OCI-LY7 (cell line): ENCODE data around the gene CCIN. TPM values are rescaled to one million over a fixed set of nuclear protein-coding genes. Genes with fewer than 3 reads are reported as not detected.

Source experiments
- BruUV-seq: library from RNA; stranded (reverse); fragments of 400-500 nt; replicated peaks from 2 replicates; lab custom pipeline; 2021; lab: Mats Ljungman, UMichigan
- CTCF ChIA-PET: fragments of 300-600 bp; sonication (Branson Sonifier 250); formaldehyde crosslinking; loops from one replicate; lab custom pipeline; 2022; ENCODE audit warnings: antibody characterized with exemption; ENCODE audit not compliant: unreplicated experiment; lab: Charles Lee
- POLR2A ChIA-PET: fragments of 300-600 bp; sonication (Branson Sonifier 250); formaldehyde crosslinking; loops from one replicate; lab custom pipeline; 2022; ENCODE audit warnings: antibody characterized with exemption; lab: Charles Lee
- DNase-seq: peaks from one replicate; pipeline ENCODE4 v3.0.0-alpha.2; 2015; ENCODE audit warnings: low spot score
- H2AFZ ChIP-seq: fragments of 200-600 bp; sonication (generic), shearing (Covaris generic); 2 replicates; pipeline ENCODE4 v1.6.1; 2014; ENCODE audit warnings: mild to moderate bottlenecking, antibody characterized with exemption, low read length, moderate library complexity
- H3K27ac ChIP-seq: fragments of 200-600 bp; sonication (generic); 2 replicates; pipeline ENCODE4 v1.5.1; 2014; ENCODE audit warnings: mixed run types, low read depth, mild to moderate bottlenecking, moderate library complexity, low read length, inconsistent platforms; ENCODE audit not compliant: poor library complexity, severe bottlenecking
- H3K36me3 ChIP-seq: fragments of 200-600 bp; sonication (generic); 2 replicates; pipeline ENCODE4 v1.6.1; 2014; ENCODE audit warnings: mild to moderate bottlenecking, antibody characterized with exemption, low read length, moderate library complexity, mixed read lengths; ENCODE audit not compliant: insufficient read depth
- H3K4me1 ChIP-seq: fragments of 200-600 bp; sonication (generic); 2 replicates; pipeline ENCODE4 v1.5.1; 2014; ENCODE audit warnings: mild to moderate bottlenecking, low read length; ENCODE audit not compliant: insufficient read depth, poor library complexity, severe bottlenecking
- H3K4me2 ChIP-seq: fragments of 200-600 bp; sonication (generic); 2 replicates; pipeline ENCODE4 v1.6.1; 2014; ENCODE audit warnings: mild to moderate bottlenecking, low read length
- H3K4me3 ChIP-seq: fragments of 200-600 bp; sonication (generic); 2 replicates; pipeline ENCODE4 v1.5.1; 2014; ENCODE audit warnings: mild to moderate bottlenecking, low read depth, low read length; ENCODE audit not compliant: poor library complexity, severe bottlenecking
- H3K79me2 ChIP-seq: fragments of 200-600 bp; sonication (generic); 2 replicates; pipeline ENCODE4 v1.6.1; 2016; ENCODE audit warnings: low read depth, mild to moderate bottlenecking, low read length, moderate library complexity, mixed read lengths; ENCODE audit not compliant: insufficient read depth
- H3K9me2 ChIP-seq: fragments of 200-600 bp; sonication (generic); 2 replicates; pipeline ENCODE4 v1.6.1; 2016; ENCODE audit warnings: mild to moderate bottlenecking, low read length, mixed read lengths; ENCODE audit not compliant: insufficient read depth
- H3K9me3 ChIP-seq: fragments of 200-600 bp; sonication (generic); 2 replicates; pipeline ENCODE4 v1.6.1; 2014; ENCODE audit warnings: mild to moderate bottlenecking, mixed run types, low read length, mixed read lengths
- H4K20me1 ChIP-seq: fragments of 200-600 bp; sonication (generic); 2 replicates; pipeline ENCODE4 v1.6.1; 2014; ENCODE audit warnings: mild to moderate bottlenecking, antibody characterized with exemption, low read length, moderate library complexity, mixed read lengths; ENCODE audit not compliant: insufficient read depth
- EZH2phosphoT487 ChIP-seq: fragments of 200-600 bp; sonication (generic); IDR thresholded peaks from 2 replicates; pipeline ENCODE4 v1.6.1; 2018; ENCODE audit warnings: low read depth, borderline replicate concordance, mild to moderate bottlenecking, mixed run types, antibody characterized with exemption, low read length, moderate library complexity, mixed read lengths
- intact Hi-C: fragments of 100-400 bp; cut with micrococcal nuclease; formaldehyde crosslinking; loops from one replicate; pipeline ENCODE4 v1.10.0; 2022; ENCODE audit not compliant: unreplicated experiment
- total RNA-seq, 2 experiments: library from RNA; depleted of rRNA in 1 of 2; stranded (reverse); fragments of >200 nt in 1 of 2; shearing (Covaris generic) in 1 of 2; gene quantifications; 2 replicates each; pipeline ENCODE4 v1.2.3, GENCODE V29; 2014 to 2022
- TF ChIP-seq, protein P1 (sequence below): fragments of 200-600 bp; sonication (generic); conservative IDR thresholded peaks from 2 replicates; pipeline ENCODE4 v1.5.1; 2014; ENCODE audit warnings: mild to moderate bottlenecking, antibody characterized with exemption, low read length, moderate library complexity, mixed read lengths

Gene CCIN
- total RNA-seq, 2 experiments from 2014 or later = not detected

DNA sequence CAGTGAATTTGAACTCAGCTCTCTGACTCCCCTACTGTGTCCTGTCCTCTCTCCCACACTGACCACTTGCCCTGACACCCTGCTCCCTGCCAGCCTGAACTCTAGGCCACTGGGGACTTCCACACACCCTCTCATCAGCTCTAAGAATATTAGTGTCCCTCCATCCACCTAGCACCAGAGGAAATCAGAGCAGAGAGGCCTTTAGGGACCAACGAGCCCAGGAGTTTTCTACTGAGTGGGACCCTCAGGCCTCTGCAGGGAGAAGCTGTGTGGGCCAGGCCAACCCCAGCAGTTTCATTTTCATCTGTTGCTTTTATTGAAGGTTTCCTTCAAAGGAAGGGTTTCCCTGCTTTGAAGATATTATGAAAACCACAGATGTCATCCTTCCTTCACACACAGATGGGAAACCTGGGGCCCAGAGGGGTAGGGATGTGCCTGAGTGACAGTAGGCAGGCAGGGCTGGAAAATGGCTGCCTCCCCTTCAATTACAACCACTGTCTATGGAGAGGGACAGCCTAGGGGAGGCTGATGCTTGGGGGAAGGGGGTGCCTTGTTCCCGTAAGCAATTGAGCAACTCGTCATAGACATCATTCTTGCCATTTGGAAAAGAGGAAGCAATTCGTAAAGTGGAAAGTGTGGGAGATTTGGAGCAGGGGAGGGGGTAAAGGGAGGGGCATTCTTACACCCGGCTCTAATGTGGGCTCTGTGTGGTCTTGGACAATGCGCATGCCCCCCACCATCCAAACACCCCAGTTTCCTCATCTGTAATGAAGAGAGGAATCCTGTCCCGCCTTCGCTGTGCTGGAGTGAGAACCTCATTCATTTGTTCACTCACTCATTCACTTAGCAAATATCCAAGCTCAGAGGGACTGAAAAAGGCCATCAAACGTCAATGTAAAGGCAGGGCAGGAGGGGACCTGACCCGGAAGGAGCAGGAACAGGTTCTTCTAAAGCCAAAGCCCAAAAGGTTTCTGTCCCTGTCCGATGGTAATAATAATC, 28.8 kb upstream of the CCIN start:
- no peak for DNase-seq

DNA sequence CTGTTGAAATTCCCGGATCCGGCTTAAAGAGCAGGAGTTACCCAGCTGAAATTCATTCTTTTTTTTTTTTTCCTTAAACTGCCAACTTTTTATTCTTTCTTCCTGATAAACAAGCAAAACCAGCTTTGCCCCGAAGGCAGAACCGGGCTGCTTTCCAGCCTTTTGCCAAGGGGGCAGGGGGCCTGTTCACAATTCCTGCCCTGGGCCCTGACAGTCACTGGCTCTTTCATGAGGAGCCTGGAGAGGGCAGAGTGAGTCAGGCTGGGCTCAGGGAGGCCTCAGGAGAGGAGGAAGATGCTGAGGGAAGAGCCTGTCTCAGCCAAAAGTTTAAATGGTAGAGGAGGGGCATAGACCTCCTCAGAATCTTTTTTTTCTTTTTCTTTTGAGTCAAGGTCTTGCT, 27.9 kb upstream of the CCIN start:
- TF ChIP-seq, protein P1, sequence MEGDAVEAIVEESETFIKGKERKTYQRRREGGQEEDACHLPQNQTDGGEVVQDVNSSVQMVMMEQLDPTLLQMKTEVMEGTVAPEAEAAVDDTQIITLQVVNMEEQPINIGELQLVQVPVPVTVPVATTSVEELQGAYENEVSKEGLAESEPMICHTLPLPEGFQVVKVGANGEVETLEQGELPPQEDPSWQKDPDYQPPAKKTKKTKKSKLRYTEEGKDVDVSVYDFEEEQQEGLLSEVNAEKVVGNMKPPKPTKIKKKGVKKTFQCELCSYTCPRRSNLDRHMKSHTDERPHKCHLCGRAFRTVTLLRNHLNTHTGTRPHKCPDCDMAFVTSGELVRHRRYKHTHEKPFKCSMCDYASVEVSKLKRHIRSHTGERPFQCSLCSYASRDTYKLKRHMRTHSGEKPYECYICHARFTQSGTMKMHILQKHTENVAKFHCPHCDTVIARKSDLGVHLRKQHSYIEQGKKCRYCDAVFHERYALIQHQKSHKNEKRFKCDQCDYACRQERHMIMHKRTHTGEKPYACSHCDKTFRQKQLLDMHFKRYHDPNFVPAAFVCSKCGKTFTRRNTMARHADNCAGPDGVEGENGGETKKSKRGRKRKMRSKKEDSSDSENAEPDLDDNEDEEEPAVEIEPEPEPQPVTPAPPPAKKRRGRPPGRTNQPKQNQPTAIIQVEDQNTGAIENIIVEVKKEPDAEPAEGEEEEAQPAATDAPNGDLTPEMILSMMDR = 0 out of 2 replicates have a peak, but pooled peaks have one; percentile 15
- TF ChIP-seq EZH2phosphoT487 = no peak
- ChIA-PET POLR2A (interaction anchor here (0.7 kb wide), 1 partner anchor 16 kb away, joined by 3 read pairs; no protein-coding TSS in a partner anchor), CTCF (no interaction called here)
- no peak overlapping the region for H3K4me3 ChIP-seq
- DNase-seq = no peak
- H2AFZ ChIP-seq = no peak overlapping the region
- BruUV-seq = no TSS peak
- peaks cover 10% of the 10 kb centered on the region; the same call in 1 of the 2 replicates for H3K9me3 ChIP-seq
- H3K36me3 ChIP-seq = no peaks in the 10 kb centered on the region
- no peak overlapping the region for H3K27ac ChIP-seq
- no peaks in the 10 kb centered on the region for H3K79me2 ChIP-seq
- H3K4me1 ChIP-seq = peaks cover 20% of the 10 kb centered on the region
- no peaks in the 10 kb centered on the region for H3K9me2 ChIP-seq
- no peak overlapping the region for H3K4me2 ChIP-seq
- no peaks in the 10 kb centered on the region for H4K20me1 ChIP-seq
- intact Hi-C loops = no loop called here

More for the DNA sequence above, 28.8 kb upstream of the CCIN start:
- Histone ChIP-seq H3K9me3 (peaks cover 3% of the 10 kb centered on the region; the same call in 1 of the 2 replicates), H2AFZ (peak overlapping the region; percentile 24; the same call in 1 of the 2 replicates), H3K4me3 (no peak overlapping the region), H3K4me1 (peaks cover 20% of the 10 kb centered on the region), H3K27ac (no peak overlapping the region), H3K4me2 (peak overlapping the region; percentile 33; the same call in 1 of the 2 replicates), H3K36me3 (no peaks in the 10 kb centered on the region), H3K9me2 (no peaks in the 10 kb centered on the region), H4K20me1 (no peaks in the 10 kb centered on the region), H3K79me2 (no peaks in the 10 kb centered on the region)
- ChIA-PET CTCF (interaction anchor here (0.5 kb wide), 1 partner anchor 38 kb away, joined by 3 read pairs; no protein-coding TSS in a partner anchor), POLR2A (interaction anchor here (0.6 to 1.2 kb wide), 4 partner anchors 11 to 47 kb away, joined by 3 to 6 read pairs (median 4); no protein-coding TSS in a partner anchor)
- TF ChIP-seq EZH2phosphoT487 = no peak
- intact Hi-C loops = no loop called here
- no TSS peak for BruUV-seq

DNA sequence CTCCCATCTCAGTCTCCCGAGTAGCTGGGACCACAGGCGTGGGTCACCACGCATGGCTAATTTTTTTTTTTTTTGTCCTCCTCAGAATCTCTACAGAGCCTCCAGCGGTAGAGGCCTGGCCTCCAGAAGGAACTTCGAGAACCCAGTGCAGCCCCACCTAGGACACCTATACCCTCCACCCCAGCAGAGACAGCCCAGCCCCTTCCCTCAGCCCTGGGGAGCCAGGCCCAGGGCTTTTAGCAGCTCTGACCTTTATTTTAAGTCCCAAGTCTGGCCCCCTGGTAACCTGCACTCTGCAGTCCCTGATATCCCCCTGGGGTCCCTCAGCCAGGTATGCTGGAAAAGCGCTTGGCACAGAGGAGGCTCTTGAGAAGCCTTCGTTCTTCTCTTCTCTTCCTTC, 27.4 kb upstream of the CCIN start:
- DNase-seq = no peak
- Histone ChIP-seq H2AFZ (no peak overlapping the region), H3K4me1 (peaks cover 20% of the 10 kb centered on the region), H3K79me2 (no peaks in the 10 kb centered on the region), H3K9me3 (peaks cover 12% of the 10 kb centered on the region; the same call in 1 of the 2 replicates), H4K20me1 (no peaks in the 10 kb centered on the region), H3K27ac (no peak overlapping the region), H3K36me3 (no peaks in the 10 kb centered on the region), H3K4me3 (no peak overlapping the region), H3K9me2 (no peaks in the 10 kb centered on the region), H3K4me2 (no peak overlapping the region)
- intact Hi-C loops = no loop called here
- CTCF ChIA-PET = no interaction called here
- BruUV-seq = no TSS peak
- TF ChIP-seq, protein P1 = no peak
- TF ChIP-seq EZH2phosphoT487 = no peak
- POLR2A ChIA-PET = interaction anchor here (0.7 to 1.2 kb wide), 2 partner anchors 9 to 15 kb away, joined by 3 to 4 read pairs; no protein-coding TSS in a partner anchor
